Embryonic facial prominence (tissue), 1 donor: ENCODE results near the gene AFF4.

Experiments used
- DNase-seq: peaks from one replicate; pipeline ENCODE4 v3.0.0-alpha.2; 2016; ENCODE audit errors: extremely low spot score

AFF4 gene

GRCh38 chr5:132827943-132828673 lies 135.3 kb downstream of the AFF4 start:
- DNase-seq = no peak

- no peak for DNase-seq
Observed at GRCh38 chr5:132826424-132827082, 136.9 kb downstream of the AFF4 start.

GRCh38 chr5:132825834-132826391 lies 137.5 kb downstream of the AFF4 start:
- no peak for DNase-seq
